PC-3 (cell line): ENCODE results near the gene RPS6KA3.

ENCODE experiments used
- CTCF ChIP-seq: fragments of 300-600 bp; sonication (generic); conservative IDR thresholded peaks from 2 replicates; pipeline ENCODE4 v1.5.1; 2017; ENCODE audit warnings: antibody characterized with exemption, low read depth, mild to moderate bottlenecking, low read length
- EZH2phosphoT487 ChIP-seq: fragments of 300-600 bp; sonication (generic); IDR thresholded peaks from 2 replicates; pipeline ENCODE4 v1.6.1; 2018; ENCODE audit warnings: mild to moderate bottlenecking, antibody characterized with exemption, low read length, borderline replicate concordance

GRCh38 chrX:20271186-20271585 is 4.5 kb upstream of the RPS6KA3 start:
- TF ChIP-seq EZH2phosphoT487 (no peak), CTCF (no peak)
